ENCODE data around the gene LRMDA.

DNA sequence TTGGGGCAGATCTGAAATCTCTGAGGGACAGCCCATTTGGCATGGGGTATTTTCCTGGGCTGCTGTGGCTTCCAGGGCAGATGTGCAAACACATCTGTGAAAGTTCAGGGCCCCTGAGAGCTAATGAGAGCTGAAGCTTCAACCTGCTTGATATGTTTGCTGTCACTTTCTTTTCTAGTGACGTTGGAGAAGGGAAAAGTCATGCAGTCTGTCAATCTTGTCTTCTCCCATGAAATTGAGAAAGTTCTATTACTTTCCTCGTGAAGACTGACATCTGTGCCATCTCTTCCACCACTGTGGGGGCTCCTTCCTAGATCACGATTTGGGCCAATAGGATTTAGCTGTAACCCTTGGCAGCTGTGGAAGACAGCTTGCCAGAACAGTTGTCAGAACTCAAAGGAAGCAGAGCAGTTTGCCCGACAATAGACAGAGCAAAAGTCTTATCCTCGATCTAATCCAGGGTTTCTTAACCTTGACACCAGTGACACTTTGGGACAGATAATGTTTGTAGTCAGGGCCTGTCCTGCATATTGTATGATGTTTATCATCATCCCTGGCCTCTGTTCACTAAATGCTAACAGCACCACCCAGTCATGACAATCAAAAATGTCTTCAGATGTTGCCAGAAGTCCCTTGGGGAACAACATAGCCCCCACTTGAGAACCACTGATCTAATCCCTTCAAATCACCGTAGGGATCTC is 586.5 kb downstream of the LRMDA start:
- TF ChIP-seq CTCF (IDR thresholded peaks at IDR 0.05) (no peak), POLR2A (IDR thresholded peaks at IDR 0.05) (no peak), EP300 (IDR thresholded peaks at IDR 0.05) (no peak), POLR2AphosphoS5 (IDR thresholded peaks at IDR 0.05) (no peak)

Measured in sigmoid colon (tissue), 4 donors.